ENCODE results near the gene MARCHF10. TPM values are rescaled to one million over a fixed set of nuclear protein-coding genes. Genes with fewer than 3 reads are reported as not detected.

The MARCHF10 gene
- polyA plus RNA-seq, 1 donor from 2014 or later = 0.27 TPM

DNA sequence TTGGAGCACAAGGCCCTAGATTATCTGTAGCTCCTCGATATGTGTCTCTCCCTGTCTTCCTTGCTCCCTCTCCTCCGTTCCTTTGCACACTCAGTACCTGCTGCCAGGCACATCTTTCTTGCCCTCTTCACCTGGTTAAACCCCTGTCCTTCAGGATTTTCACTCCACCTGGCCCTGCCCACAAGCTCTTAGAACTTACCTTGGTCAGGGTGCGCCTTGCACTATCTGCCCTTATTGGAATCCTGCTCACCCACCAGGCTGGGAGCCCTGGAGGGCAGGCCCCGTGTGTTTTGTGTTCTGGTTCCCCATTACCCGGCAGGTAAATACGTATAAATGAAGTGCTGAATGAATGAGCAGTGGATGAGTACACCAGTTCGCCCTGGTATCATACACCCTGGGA lies 54.6 kb downstream of the MARCHF10 start:
- Histone ChIP-seq H3K79me2 (replicated peaks; ENCODE audit: insufficient read depth, low read length) (no peaks in the 10 kb centered on the region), H3F3A (ENCODE audit: insufficient read depth, low read length, poor library complexity, severe bottlenecking) (no peaks in the 10 kb centered on the region), H3K27ac (ENCODE audit: low read length) (no peak overlapping the region)

DNA sequence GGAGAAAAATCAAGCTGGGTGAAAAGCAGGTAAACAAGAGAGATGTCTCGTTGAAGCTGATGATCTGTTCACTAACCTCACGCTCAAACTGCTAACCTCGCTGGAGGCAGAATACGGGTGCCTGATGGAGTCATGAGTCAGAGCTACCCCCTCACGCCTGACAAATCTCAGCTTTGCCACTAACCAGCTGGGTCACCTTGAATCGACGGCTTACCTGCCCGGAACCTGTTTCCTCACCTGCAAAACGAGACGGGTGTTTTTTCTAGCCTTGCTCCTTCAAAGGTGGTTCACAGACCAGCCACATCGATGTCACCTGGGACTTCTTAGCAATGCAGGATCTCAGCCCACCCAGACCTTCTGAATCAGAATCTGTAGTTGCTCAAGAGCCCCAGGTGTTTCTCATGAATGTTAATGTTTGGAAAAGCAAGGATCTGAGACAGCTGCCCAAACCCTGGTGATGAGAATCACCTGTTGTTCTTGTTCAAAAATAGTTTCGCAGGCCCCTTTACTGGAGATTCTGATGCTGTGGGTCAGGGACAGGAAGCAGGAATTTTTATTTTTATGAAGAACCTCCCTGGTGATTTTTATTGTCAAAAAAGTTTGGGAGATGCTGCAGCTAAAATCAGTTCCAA lies 56.9 kb downstream of the MARCHF10 start:
- Histone ChIP-seq H3K4me3 (ENCODE audit: low read length) (no peak overlapping the region), H3K9me2 (ENCODE audit: insufficient read depth, low read length) (no peaks in the 10 kb centered on the region), H3K79me2 (replicated peaks; ENCODE audit: insufficient read depth, low read length) (no peaks in the 10 kb centered on the region), H3F3A (ENCODE audit: insufficient read depth, low read length, poor library complexity, severe bottlenecking) (no peaks in the 10 kb centered on the region), H3K4me2 (ENCODE audit: low read length) (no peak overlapping the region), H3K9ac (ENCODE audit: low read length) (no peak overlapping the region), H4K20me1 (ENCODE audit: insufficient read depth) (no peaks in the 10 kb centered on the region), H3K27me3 (ENCODE audit: insufficient read depth, low read depth, low read length) (no peaks in the 10 kb centered on the region), H3K9me3 (ENCODE audit: low read length) (no peaks in the 10 kb centered on the region), H2AFZ (ENCODE audit: low read depth, low read length) (no peak overlapping the region), H3K36me3 (ENCODE audit: insufficient read depth, low read length) (no peaks in the 10 kb centered on the region), H3K27ac (ENCODE audit: low read length) (no peak overlapping the region)
- TF ChIP-seq EZH2 (IDR thresholded peaks at IDR 0.05; ENCODE audit: borderline replicate concordance, insufficient read depth, low read length, poor library complexity, severe bottlenecking) = no peak
- no peak for TF ChIP-seq EP300 (conservative IDR thresholded peaks at IDR 0.05; ENCODE audit: poor library complexity, severe bottlenecking)

More for the DNA sequence above, 54.6 kb downstream of the MARCHF10 start:
- no peaks in the 10 kb centered on the region for H4K20me1 ChIP-seq (ENCODE audit: insufficient read depth)
- no peak overlapping the region for H2AFZ ChIP-seq (ENCODE audit: low read depth, low read length)
- no peak overlapping the region for H3K4me2 ChIP-seq (ENCODE audit: low read length)
- no peaks in the 10 kb centered on the region for H3K9me3 ChIP-seq (ENCODE audit: low read length)
- no peak overlapping the region for H3K4me3 ChIP-seq (ENCODE audit: low read length)
- H3K36me3 ChIP-seq (ENCODE audit: insufficient read depth, low read length) = no peaks in the 10 kb centered on the region
- H3K9me2 ChIP-seq (ENCODE audit: insufficient read depth, low read length) = no peaks in the 10 kb centered on the region
- no peaks in the 10 kb centered on the region for H3K27me3 ChIP-seq (ENCODE audit: insufficient read depth, low read depth, low read length)
- no peak for TF ChIP-seq SMC3 (conservative IDR thresholded peaks at IDR 0.05; ENCODE audit: poor library complexity)
- TF ChIP-seq POLR2AphosphoS5 (IDR thresholded peaks at IDR 0.05) = no peak
- TF ChIP-seq CTCF (IDR thresholded peaks at IDR 0.05; ENCODE audit: poor library complexity, severe bottlenecking) = no peak
- TF ChIP-seq RAD21 (conservative IDR thresholded peaks at IDR 0.05) = no peak
- no peak for TF ChIP-seq EP300 (conservative IDR thresholded peaks at IDR 0.05; ENCODE audit: poor library complexity, severe bottlenecking)
- TF ChIP-seq REST (IDR thresholded peaks at IDR 0.05; ENCODE audit: borderline replicate concordance) = no peak
- no peak for TF ChIP-seq EZH2 (IDR thresholded peaks at IDR 0.05; ENCODE audit: borderline replicate concordance, insufficient read depth, low read length, poor library complexity, severe bottlenecking)
- TF ChIP-seq TAF1 (IDR thresholded peaks at IDR 0.05; ENCODE audit: low read depth) = no peak
- no peak for TF ChIP-seq MXI1 (conservative IDR thresholded peaks at IDR 0.05; ENCODE audit: poor library complexity, severe bottlenecking)
- no peak overlapping the region for H3K9ac ChIP-seq (ENCODE audit: low read length)

All from neural cell (in vitro differentiated cells).